SK-N-SH (cell line): ENCODE results near the gene CHPF. TPM values are rescaled to one million over a fixed set of nuclear protein-coding genes. Genes with fewer than 3 reads are reported as not detected.

Experiments used
- CTCF ChIA-PET: fragments of 300-600, 350-600 bp; formaldehyde crosslinking; extraction: SDS; loops from one replicate; lab custom pipeline; 2021; lab: Yijun Ruan, JAX
- POLR2A ChIA-PET: fragments of 350-600 bp; sonication (Branson Sonifier 250); formaldehyde crosslinking; extraction: SDS; loops from one replicate; lab custom pipeline; 2020; ENCODE audit warnings: antibody characterized with exemption, inconsistent platforms; lab: Yijun Ruan, JAX
- DNase-seq: peaks from one replicate; pipeline ENCODE4 v3.0.0; 2012
- H2AFZ ChIP-seq: fragments of 200-600 bp; sonication (generic); 2 replicates; pipeline ENCODE4 v1.8.1; 2016; ENCODE audit warnings: antibody characterized with exemption, mild to moderate bottlenecking, low read depth
- H3F3A ChIP-seq: fragments of 200-600 bp; sonication (generic); replicated peaks from 2 replicates; pipeline ENCODE3; 2016; ENCODE audit warnings: antibody characterized with exemption, mild to moderate bottlenecking; ENCODE audit not compliant: insufficient read depth
- H3K27ac ChIP-seq, 2 experiments: fragments of 200-500 bp in 1 of 2; fragments of 200-600 bp in 1 of 2; sonication (Bioruptor generic) in 1 of 2; sonication (generic), shearing (Covaris generic) in 1 of 2; 2 replicates each; pipeline versions ENCODE4 v1.5.1 to v1.6.1; 2014 to 2016; ENCODE audit warnings: low read depth in 2 of 2, inconsistent platforms in 1 of 2, low read length in 1 of 2, mild to moderate bottlenecking in 1 of 2, mixed read lengths in 1 of 2
- H3K27me3 ChIP-seq: fragments of 200-600 bp; sonication (generic), shearing (Covaris generic); 2 replicates; pipeline ENCODE4 v1.6.1; 2016; ENCODE audit warnings: mixed run types; ENCODE audit not compliant: insufficient read depth
- H3K36me3 ChIP-seq, 2 experiments: fragments of 200-500 bp in 1 of 2; fragments of 200-600 bp in 1 of 2; sonication (Bioruptor generic) in 1 of 2; sonication (generic) in 1 of 2; replicated peaks in 1 of 2; 2 replicates each; pipeline versions ENCODE3 to v1.5.1; 2014 to 2016; ENCODE audit warnings: low read length in 1 of 2, mild to moderate bottlenecking in 1 of 2; ENCODE audit not compliant: insufficient read depth in 2 of 2, control insufficient read depth in 1 of 2
- H3K4me1 ChIP-seq, 2 experiments: fragments of 200-500 bp in 1 of 2; fragments of 200-600 bp in 1 of 2; sonication (Bioruptor generic) in 1 of 2; sonication (generic), shearing (Covaris generic) in 1 of 2; 2 replicates each; pipeline versions ENCODE4 v1.5.1 to v1.6.1; 2014 to 2016; ENCODE audit warnings: low read depth in 1 of 2, low read length in 1 of 2, mixed run types in 1 of 2; ENCODE audit not compliant: insufficient read depth in 2 of 2, control insufficient read depth in 1 of 2
- H3K4me2 ChIP-seq: fragments of 200-600 bp; sonication (generic), shearing (Covaris generic); 2 replicates; pipeline ENCODE4 v1.6.1; 2017; ENCODE audit warnings: mixed run types
- H3K4me3 ChIP-seq, 2 experiments: fragments of 200-500 bp in 1 of 2; fragments of 200-600 bp in 1 of 2; sonication (Bioruptor generic) in 1 of 2; sonication (generic), shearing (Covaris generic) in 1 of 2; 2 replicates each; pipeline versions ENCODE4 v1.5.1 to v1.8.1; 2014 to 2016; ENCODE audit warnings: low read depth in 2 of 2, inconsistent platforms in 1 of 2, low read length in 1 of 2, mild to moderate bottlenecking in 1 of 2, mixed read lengths in 1 of 2, moderate library complexity in 1 of 2
- H3K79me2 ChIP-seq: fragments of 200-600 bp; sonication (generic); 2 replicates; pipeline ENCODE4 v1.8.1; 2017; ENCODE audit warnings: mild to moderate bottlenecking; ENCODE audit not compliant: insufficient read depth
- H3K9ac ChIP-seq: fragments of 200-600 bp; sonication (generic); 2 replicates; pipeline ENCODE4 v1.6.1; 2017; ENCODE audit warnings: mixed run types
- H3K9me2 ChIP-seq: fragments of 200-600 bp; sonication (generic); 2 replicates; pipeline ENCODE4 v1.6.1; 2017; ENCODE audit warnings: mixed run types
- H3K9me3 ChIP-seq: fragments of 200-600 bp; sonication (generic); 2 replicates; pipeline ENCODE4 v1.6.1; 2017; ENCODE audit warnings: mixed run types, mild to moderate bottlenecking, moderate library complexity
- H4K20me1 ChIP-seq: fragments of 200-600 bp; sonication (generic); 2 replicates; pipeline ENCODE4 v1.6.1; 2017; ENCODE audit warnings: mild to moderate bottlenecking, mixed run types; ENCODE audit not compliant: insufficient read depth
- CHD2 ChIP-seq: fragments of 150-350 bp; IDR thresholded peaks from 2 replicates; pipeline ENCODE4 v1.6.1; 2018; ENCODE audit warnings: low read length; ENCODE audit not compliant: partially characterized antibody
- CTCF ChIP-seq: fragments of 200-600 bp; sonication (generic); IDR thresholded peaks from 2 replicates; pipeline ENCODE4 v1.6.1; 2017; ENCODE audit warnings: antibody characterized with exemption, mild to moderate bottlenecking, moderate library complexity
- ELF1 ChIP-seq: IDR thresholded peaks from 2 replicates; pipeline ENCODE4 v1.4.0; 2012
- EZH2phosphoT487 ChIP-seq: fragments of 200-600 bp; sonication (generic); IDR thresholded peaks from 2 replicates; pipeline ENCODE4 v1.6.1; 2017; ENCODE audit warnings: low read depth, mixed run types, mild to moderate bottlenecking, antibody characterized with exemption, moderate library complexity, borderline replicate concordance
- MXI1 ChIP-seq: IDR thresholded peaks from 2 replicates; pipeline ENCODE4 v1.6.1; 2012; ENCODE audit warnings: mild to moderate bottlenecking, low read depth, low read length, improper control_type of control experiment
- NRF1 ChIP-seq: IDR thresholded peaks from 2 replicates; pipeline ENCODE4 v1.6.1; 2012; ENCODE audit warnings: low read depth, mild to moderate bottlenecking, low read length
- RAD21 ChIP-seq: IDR thresholded peaks from 2 replicates; pipeline ENCODE4 v1.6.1; 2012; ENCODE audit warnings: mild to moderate bottlenecking, low read length
- REST ChIP-seq: IDR thresholded peaks from 2 replicates; pipeline ENCODE4 v1.6.1; 2012; ENCODE audit warnings: mild to moderate bottlenecking, low read depth, low read length, moderate library complexity
- SMC3 ChIP-seq: IDR thresholded peaks from 2 replicates; pipeline ENCODE4 v1.6.1; 2012; ENCODE audit warnings: low read depth, low read length, improper control_type of control experiment
- ZBTB33 ChIP-seq: IDR thresholded peaks from 2 replicates; pipeline ENCODE4 v1.4.0; 2012; ENCODE audit warnings: low read depth, borderline replicate concordance
- WGBS: methylation state at CpG from one replicate; pipeline ENCODE4 v1.1.6; 2017; ENCODE audit warnings: low lambda C conversion rate; 5-methylcytosine and 5-hydroxymethylcytosine counted together
- polyA plus RNA-seq, 3 experiments: library from polyadenylated mRNA; depleted of rRNA; stranded (reverse); fragments of >200 nt; gene quantifications; 2 replicates each; pipeline ENCODE4 v1.2.3, GENCODE V29; 2012
- TF ChIP-seq, protein P1 (sequence below): IDR thresholded peaks from 2 replicates; pipeline ENCODE4 v1.4.0; 2012; ENCODE audit warnings: low read depth, borderline replicate concordance
- TF ChIP-seq, protein P2 (sequence below): fragments of 150-350 bp; IDR thresholded peaks from 2 replicates; pipeline ENCODE4 v1.6.1; 2016; ENCODE audit warnings: mild to moderate bottlenecking, low read depth, low read length

The CHPF gene
- polyA plus RNA-seq, 1 of the 3 experiments (the other 2 are of a cell fraction) = 141 TPM

GRCh38 chr2:219530048-219530963 lies 13.3 kb downstream of the CHPF start:
- H3K79me2 ChIP-seq = no peaks in the 10 kb centered on the region
- H3K36me3 ChIP-seq = no peaks in the 10 kb centered on the region
- H3K9me2 ChIP-seq = no peaks in the 10 kb centered on the region
- H3F3A ChIP-seq = no peaks in the 10 kb centered on the region
- peak overlapping the region in 1 of 2 experiments; percentile 12; a peak in 1 of 4 replicates for H3K27ac ChIP-seq
- no peak overlapping the region for H3K9ac ChIP-seq
- peak overlapping the region; percentile 64; the same call in 1 of the 2 replicates for H2AFZ ChIP-seq
- no peaks in the 10 kb centered on the region; the same call in 1 of the 2 replicates for H3K27me3 ChIP-seq
- H4K20me1 ChIP-seq = no peaks in the 10 kb centered on the region
- ChIA-PET POLR2A (interaction anchor here (0.8 to 8.0 kb wide), 9 partner anchors 10 to 125 kb away, joined by 3 to 210 read pairs (median 4); partner anchors contain the start of genes ASIC4 and GMPPA), CTCF (interaction anchor here (0.6 to 62.1 kb wide), 50 partner anchors 11 to 359 kb away, joined by 3 to 2824 read pairs (median 4); partner anchors contain the start of genes ASIC4, CHPF, DNAJB2 and DNPEP)
- 29% methylated on average over 14 of the region's 21 CpGs for whole genome bisulfite sequencing
- H3K4me3 ChIP-seq = peak overlapping the region; percentile 28 to 36; a peak in 3 of 4 replicates
- H3K9me3 ChIP-seq = no peaks in the 10 kb centered on the region
- H3K4me1 ChIP-seq = peaks cover 0 to 38% of the 10 kb centered on the region in 2 experiments; a peak in 2 of 4 replicates
- DNase-seq = peak; percentile 93
- TF ChIP-seq, protein P1, sequence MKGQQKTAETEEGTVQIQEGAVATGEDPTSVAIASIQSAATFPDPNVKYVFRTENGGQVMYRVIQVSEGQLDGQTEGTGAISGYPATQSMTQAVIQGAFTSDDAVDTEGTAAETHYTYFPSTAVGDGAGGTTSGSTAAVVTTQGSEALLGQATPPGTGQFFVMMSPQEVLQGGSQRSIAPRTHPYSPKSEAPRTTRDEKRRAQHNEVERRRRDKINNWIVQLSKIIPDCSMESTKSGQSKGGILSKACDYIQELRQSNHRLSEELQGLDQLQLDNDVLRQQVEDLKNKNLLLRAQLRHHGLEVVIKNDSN = no peak
- TF ChIP-seq REST (0 out of 2 replicates have a peak, but pooled peaks have one; percentile 12), ZBTB33 (no peak), EZH2phosphoT487 (no peak), CTCF (peak; percentile 91), SMC3 (peak; percentile 99), CHD2 (peak; percentile 74), MXI1 (0 out of 2 replicates have a peak, but pooled peaks have one; percentile 24), ELF1 (no peak), RAD21 (peak; percentile 99), NRF1 (peak; percentile 64)
- TF ChIP-seq, protein P2, sequence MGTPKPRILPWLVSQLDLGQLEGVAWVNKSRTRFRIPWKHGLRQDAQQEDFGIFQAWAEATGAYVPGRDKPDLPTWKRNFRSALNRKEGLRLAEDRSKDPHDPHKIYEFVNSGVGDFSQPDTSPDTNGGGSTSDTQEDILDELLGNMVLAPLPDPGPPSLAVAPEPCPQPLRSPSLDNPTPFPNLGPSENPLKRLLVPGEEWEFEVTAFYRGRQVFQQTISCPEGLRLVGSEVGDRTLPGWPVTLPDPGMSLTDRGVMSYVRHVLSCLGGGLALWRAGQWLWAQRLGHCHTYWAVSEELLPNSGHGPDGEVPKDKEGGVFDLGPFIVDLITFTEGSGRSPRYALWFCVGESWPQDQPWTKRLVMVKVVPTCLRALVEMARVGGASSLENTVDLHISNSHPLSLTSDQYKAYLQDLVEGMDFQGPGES = no peak
- H3K4me2 ChIP-seq = peak overlapping the region; percentile 67; the same call in 1 of the 2 replicates
